NCI-H524 (cell line): Measurements from ENCODE around the gene UBAC2.

Experiments used
- DNase-seq, 2 experiments: peaks; one replicate each; lab custom pipeline; 2025; lab: John Stamatoyannopoulos, UW

The UBAC2 gene

GRCh38 chr13:99271249-99271648 is 70.6 kb downstream of the UBAC2 start:
- no peak for DNase-seq

- no peak for DNase-seq
Observed at GRCh38 chr13:99272481-99272880, 71.8 kb downstream of the UBAC2 start.

GRCh38 chr13:99273128-99273527 is 72.5 kb downstream of the UBAC2 start:
- DNase-seq = no peak

GRCh38 chr13:99275093-99275469 is 74.4 kb downstream of the UBAC2 start:
- no peak for DNase-seq

- no peak for DNase-seq
Observed at GRCh38 chr13:99276706-99277105, 76.1 kb downstream of the UBAC2 start.

GRCh38 chr13:99277629-99278028 is 77.0 kb downstream of the UBAC2 start:
- no peak for DNase-seq

GRCh38 chr13:99278200-99278599 is 77.5 kb downstream of the UBAC2 start:
- no peak for DNase-seq

- no peak for DNase-seq
Observed at GRCh38 chr13:99278843-99279242, 78.2 kb downstream of the UBAC2 start.

- DNase-seq = no peak
Observed at GRCh38 chr13:99279637-99280036, 79.0 kb downstream of the UBAC2 start.

GRCh38 chr13:99280166-99280565 is 79.5 kb downstream of the UBAC2 start:
- no peak for DNase-seq

GRCh38 chr13:99281811-99282263 is 81.2 kb downstream of the UBAC2 start:
- DNase-seq = no peak

GRCh38 chr13:99282264-99283231 is 81.9 kb downstream of the UBAC2 start:
- DNase-seq = no peak

GRCh38 chr13:99285432-99286182 is 85.0 kb downstream of the UBAC2 start:
- no peak for DNase-seq

- DNase-seq = no peak
Observed at GRCh38 chr13:99287551-99287950, 86.9 kb downstream of the UBAC2 start.

GRCh38 chr13:99288089-99288488 is 87.4 kb downstream of the UBAC2 start:
- no peak for DNase-seq

GRCh38 chr13:99289271-99289670 is 88.6 kb downstream of the UBAC2 start:
- no peak for DNase-seq

GRCh38 chr13:99289674-99290337 is 89.2 kb downstream of the UBAC2 start:
- DNase-seq = no peak

GRCh38 chr13:99290894-99291293 is 90.2 kb downstream of the UBAC2 start:
- no peak for DNase-seq

GRCh38 chr13:99293178-99293577 is 92.5 kb downstream of the UBAC2 start:
- DNase-seq = no peak

GRCh38 chr13:99294198-99294597 is 93.5 kb downstream of the UBAC2 start:
- DNase-seq = no peak

GRCh38 chr13:99294958-99295357 is 94.3 kb downstream of the UBAC2 start:
- no peak for DNase-seq

- DNase-seq = no peak
Observed at GRCh38 chr13:99295488-99296252, 95.0 kb downstream of the UBAC2 start.
